ENCODE measurements around the gene GATA6. TPM values are rescaled to one million over a fixed set of nuclear protein-coding genes. Genes with fewer than 3 reads are reported as not detected.

GATA6 gene
- total and polyA plus RNA-seq, 2 of the 13 experiments (the other 11 are each of a cell fraction or from before 2014, with no cell fraction given): 0.84 to 3.2 TPM

DNA sequence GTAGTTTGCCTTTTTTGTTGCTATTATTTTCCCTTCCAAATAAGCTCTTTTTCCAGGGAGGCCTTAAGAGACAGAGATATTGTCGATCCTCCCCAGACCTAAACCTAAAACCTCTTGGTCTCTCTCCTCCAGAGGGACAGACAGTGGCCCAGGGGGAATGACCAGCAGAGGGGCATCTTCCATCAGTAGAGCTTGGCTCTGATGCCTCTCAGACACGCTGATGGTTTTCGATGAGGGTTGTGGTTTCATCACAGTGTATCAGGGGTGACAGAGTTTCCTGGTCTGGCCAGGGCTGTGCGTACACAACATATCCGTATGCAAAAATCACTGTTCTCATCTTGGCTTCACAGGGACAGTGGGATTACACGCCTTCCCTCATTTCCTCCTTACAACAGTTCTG is 68.6 kb downstream of the GATA6 start:
- no peak overlapping the region for H3K4me2 ChIP-seq (ENCODE audit: low read depth, low read length)
- intact Hi-C loops (cut with micrococcal nuclease; ENCODE audit: unreplicated experiment): no loop called here
- CTCF ChIA-PET (ENCODE audit: low intra/inter-chr PET ratio, low total read pairs): no interaction called here
- no peaks in the 10 kb centered on the region for H3K36me3 ChIP-seq (replicated peaks in 1 of 2; ENCODE audit: control insufficient read depth in 1 of 2, insufficient read depth in 2 of 2, low read length in 2 of 2)
- no peak overlapping the region for H2AFZ ChIP-seq (ENCODE audit: low read length)
- H3K4me3 ChIP-seq (replicated peaks in 1 of 3; ENCODE audit: insufficient read depth in 1 of 3, low read depth in 2 of 3, low read length in 3 of 3): no peak overlapping the region
- H3K27me3 ChIP-seq (ENCODE audit: control insufficient read depth in 1 of 2, insufficient read depth in 2 of 2, low read length in 2 of 2): 0 out of 5 replicates have a peak, but pooled peaks cover 0 to 5% of the 10 kb centered on the region in 2 experiments
- DNase-seq (ENCODE audit: low spot score): no peak
- no peak overlapping the region for H3K27ac ChIP-seq (ENCODE audit: extremely low read length, insufficient read depth, low read length)
- no peak for ATAC-seq
- BruUV-seq (replicated peaks): no TSS peak
- H3K9ac ChIP-seq (ENCODE audit: insufficient read depth, low read depth, low read length): no peak overlapping the region
- POLR2A ChIA-PET: no interaction called here
- no peaks in the 10 kb centered on the region for H4K20me1 ChIP-seq (ENCODE audit: insufficient read depth, low read length)
- H3K4me1 ChIP-seq (ENCODE audit: insufficient read depth, low read length): peaks cover 16% of the 10 kb centered on the region
- WGBS (ENCODE audit: low lambda C conversion rate): 60% methylated on average over 6 of the region's 6 CpGs
- in situ Hi-C loops (cut with HindIII; ENCODE audit: extremely low pct_ligation_motif_present, low pct_unique_long_range_greater_than_20kb): no loop called here
- no peak for FAIRE-seq
- no peaks in the 10 kb centered on the region for H3K79me2 ChIP-seq (ENCODE audit: insufficient read depth, low read length)
- H3K9me3 ChIP-seq (ENCODE audit: low read length): no peaks in the 10 kb centered on the region
- TF ChIP-seq PAF1 (CRISPR knock-in tag; IDR thresholded peaks at IDR 0.05): no peak
- no peak for TF ChIP-seq POLR2AphosphoS5 (IDR thresholded peaks at IDR 0.05; ENCODE audit: low read depth, low read length)
- no peak for TF ChIP-seq GMEB2 (CRISPR knock-in tag; IDR thresholded peaks at IDR 0.05; ENCODE audit: low read depth)
- TF ChIP-seq SMAD1 (CRISPR knock-in tag; IDR thresholded peaks at IDR 0.05; ENCODE audit: borderline replicate concordance, low read depth): no peak
- no peak for TF ChIP-seq ZNF121 (CRISPR knock-in tag; IDR thresholded peaks at IDR 0.05)
- TF ChIP-seq, protein P1, sequence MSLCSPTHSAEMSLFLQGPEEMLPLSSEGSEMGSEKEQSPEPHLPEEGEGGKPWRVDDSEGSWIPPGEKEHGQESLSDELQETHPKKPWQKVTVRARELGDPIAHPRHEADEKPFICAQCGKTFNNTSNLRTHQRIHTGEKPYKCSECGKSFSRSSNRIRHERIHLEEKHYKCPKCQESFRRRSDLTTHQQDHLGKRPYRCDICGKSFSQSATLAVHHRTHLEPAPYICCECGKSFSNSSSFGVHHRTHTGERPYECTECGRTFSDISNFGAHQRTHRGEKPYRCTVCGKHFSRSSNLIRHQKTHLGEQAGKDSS (CRISPR knock-in tag; IDR thresholded peaks at IDR 0.05; ENCODE audit: borderline replicate concordance, low read depth): no peak
- no peak for TF ChIP-seq MXD1 (CRISPR knock-in tag; IDR thresholded peaks at IDR 0.05)
- TF ChIP-seq ZNF841 (CRISPR knock-in tag; IDR thresholded peaks at IDR 0.05; ENCODE audit: borderline replicate concordance): no peak
